HepG2 (cell line): ENCODE results near the gene DLX1. TPM values are rescaled to one million over a fixed set of nuclear protein-coding genes. Genes with fewer than 3 reads are reported as not detected.

Experiments
- ELF1 ChIP-seq: sonication (generic); formaldehyde crosslinking; IDR thresholded peaks from 2 replicates; pipeline ENCODE4 v1.4.0; 2020; ENCODE audit warnings: missing genetic modification reagents
- KDM1A ChIP-seq: IDR thresholded peaks from 2 replicates; pipeline ENCODE4 v1.6.1; 2016; ENCODE audit warnings: missing compliant biosample characterization
- KDM5A ChIP-seq: fragments of 200-600 bp; sonication (generic); IDR thresholded peaks from 2 replicates; pipeline ENCODE4 v1.7.0; 2018; ENCODE audit warnings: antibody characterized with exemption, mild to moderate bottlenecking, low read length, borderline replicate concordance
- NPAS2 ChIP-seq: sonication (generic); formaldehyde crosslinking; IDR thresholded peaks from 2 replicates; pipeline ENCODE4 v1.8.0; 2022; ENCODE audit warnings: mild to moderate bottlenecking, missing genetic modification reagents, borderline replicate concordance
- PHF5A ChIP-seq: IDR thresholded peaks from one replicate; pipeline ENCODE4 v1.6.1; 2018; ENCODE audit warnings: low read depth, missing genetic modification reagents; ENCODE audit not compliant: unreplicated experiment
- POLR2A ChIP-seq, 2 experiments: IDR thresholded peaks; 2 replicates each; pipeline ENCODE4 v1.6.1; 2011; ENCODE audit warnings: low read depth in 2 of 2, low read length in 2 of 2, mild to moderate bottlenecking in 1 of 2, moderate library complexity in 1 of 2; ENCODE audit not compliant: insufficient read depth in 1 of 2
- ZBTB8A ChIP-seq: sonication (generic); formaldehyde crosslinking; IDR thresholded peaks from 2 replicates; pipeline ENCODE4 v1.4.0; 2020; ENCODE audit warnings: mild to moderate bottlenecking, low read depth, missing genetic modification reagents, borderline replicate concordance
- ZC3H4 ChIP-seq: sonication (generic); formaldehyde crosslinking; IDR thresholded peaks from 2 replicates; pipeline ENCODE4 v1.4.0; 2020; ENCODE audit warnings: missing genetic modification reagents, borderline replicate concordance
- ZFP82 ChIP-seq: sonication (generic); formaldehyde crosslinking; IDR thresholded peaks from 2 replicates; pipeline ENCODE4 v1.5.1; 2020; ENCODE audit warnings: mild to moderate bottlenecking, missing genetic modification reagents, borderline replicate concordance
- ZMYM3 ChIP-seq: sonication (generic); formaldehyde crosslinking; IDR thresholded peaks from 2 replicates; pipeline ENCODE4 v1.5.1; 2020; ENCODE audit warnings: mild to moderate bottlenecking, missing genetic modification reagents
- ZNF256 ChIP-seq: sonication (generic); formaldehyde crosslinking; conservative IDR thresholded peaks from 2 replicates; pipeline ENCODE4 v1.4.0; 2020; ENCODE audit warnings: missing genetic modification reagents
- ZNF468 ChIP-seq: sonication (generic); formaldehyde crosslinking; IDR thresholded peaks from 2 replicates; pipeline ENCODE4 v1.8.0; 2022; ENCODE audit warnings: mild to moderate bottlenecking, moderate library complexity, missing genetic modification reagents
- ZNF556 ChIP-seq: sonication (generic); formaldehyde crosslinking; IDR thresholded peaks from 2 replicates; pipeline ENCODE4 v1.4.0; 2020; ENCODE audit warnings: mild to moderate bottlenecking, missing genetic modification reagents, borderline replicate concordance
- ZNF614 ChIP-seq: IDR thresholded peaks from 2 replicates; pipeline ENCODE4 v1.6.1; 2018; ENCODE audit warnings: missing biosample characterization, missing genetic modification reagents, inconsistent platforms, borderline replicate concordance
- ZNF878 ChIP-seq: sonication (generic); formaldehyde crosslinking; IDR thresholded peaks from 2 replicates; pipeline ENCODE4 v1.8.1; 2023; ENCODE audit warnings: mild to moderate bottlenecking, missing genetic modification reagents, moderate library complexity
- ZSCAN25 ChIP-seq: sonication (generic); formaldehyde crosslinking; IDR thresholded peaks from 2 replicates; pipeline ENCODE4 v1.8.0; 2022; ENCODE audit warnings: mild to moderate bottlenecking, missing genetic modification reagents
- polyA plus RNA-seq, 8 experiments: library from polyadenylated mRNA; depleted of rRNA in 3 of 8; stranded (reverse) in 7 of 8; unstranded in 1 of 8; fragments of >200 nt; fragmentation: Illumina TruSeq in 4 of 8; extraction: Trizol in 4 of 8; gene quantifications; 2 replicates each; pipeline versions ENCODE4 v1.2.1 to v1.2.3, GENCODE V29; 2011 to 2016; ENCODE audit warnings: low read depth in 4 of 8, missing spikeins in 1 of 8, mixed read lengths in 1 of 8; ENCODE audit not compliant: insufficient read depth in 1 of 8
- total RNA-seq, 5 experiments: library from RNA; depleted of rRNA; stranded (reverse); fragments of >200 nt; fragmentation: Illumina TruSeq; extraction: Trizol; gene quantifications; 2 replicates each; pipeline ENCODE4 v1.2.3, GENCODE V29; 2016; ENCODE audit warnings: low read depth in 1 of 5
- TF ChIP-seq, protein P1 (sequence below): sonication (generic); formaldehyde crosslinking; IDR thresholded peaks from 2 replicates; pipeline ENCODE4 v1.4.0; 2020; ENCODE audit warnings: missing genetic modification reagents
- TF ChIP-seq, protein P2 (sequence below): sonication (generic); formaldehyde crosslinking; conservative IDR thresholded peaks from 2 replicates; pipeline ENCODE4 v1.5.0; 2020; ENCODE audit warnings: missing genetic modification reagents
- TF ChIP-seq, protein P3 (sequence below): sonication (generic); formaldehyde crosslinking; IDR thresholded peaks from 2 replicates; pipeline ENCODE4 v1.5.1; 2020; ENCODE audit warnings: mild to moderate bottlenecking, missing genetic modification reagents
- TF ChIP-seq, protein P4 (sequence below): sonication (generic); formaldehyde crosslinking; IDR thresholded peaks from 2 replicates; pipeline ENCODE4 v1.4.0; 2020; ENCODE audit warnings: missing genetic modification reagents

The DLX1 gene
- total and polyA plus RNA-seq, 2 of the 13 experiments (the other 11 are each of a cell fraction or from before 2014, with no cell fraction given), result 0.18 to 0.86 TPM

DNA sequence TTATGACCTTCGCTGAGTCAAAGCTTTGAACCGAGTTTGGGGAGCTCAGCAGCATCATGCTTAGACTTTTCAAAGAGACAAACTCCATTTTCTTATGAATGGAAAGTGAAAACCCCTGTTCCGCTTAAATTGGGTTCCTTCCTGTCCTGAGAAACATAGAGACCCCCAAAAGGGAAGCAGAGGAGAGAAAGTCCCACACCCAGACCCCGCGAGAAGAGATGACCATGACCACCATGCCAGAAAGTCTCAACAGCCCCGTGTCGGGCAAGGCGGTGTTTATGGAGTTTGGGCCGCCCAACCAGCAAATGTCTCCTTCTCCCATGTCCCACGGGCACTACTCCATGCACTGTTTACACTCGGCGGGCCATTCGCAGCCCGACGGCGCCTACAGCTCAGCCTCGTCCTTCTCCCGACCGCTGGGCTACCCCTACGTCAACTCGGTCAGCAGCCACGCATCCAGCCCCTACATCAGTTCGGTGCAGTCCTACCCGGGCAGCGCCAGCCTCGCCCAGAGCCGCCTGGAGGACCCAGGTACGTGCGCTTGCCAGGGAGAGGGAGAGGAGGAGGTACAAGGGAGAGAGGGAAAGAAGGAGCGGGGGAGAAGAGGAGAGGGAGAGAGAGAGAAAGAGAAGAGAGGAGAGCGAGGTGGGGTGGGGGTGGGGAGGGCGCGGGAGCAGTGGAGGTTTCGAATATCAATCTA lies at the start of gene DLX1 (continued):
- TF ChIP-seq, protein P1, sequence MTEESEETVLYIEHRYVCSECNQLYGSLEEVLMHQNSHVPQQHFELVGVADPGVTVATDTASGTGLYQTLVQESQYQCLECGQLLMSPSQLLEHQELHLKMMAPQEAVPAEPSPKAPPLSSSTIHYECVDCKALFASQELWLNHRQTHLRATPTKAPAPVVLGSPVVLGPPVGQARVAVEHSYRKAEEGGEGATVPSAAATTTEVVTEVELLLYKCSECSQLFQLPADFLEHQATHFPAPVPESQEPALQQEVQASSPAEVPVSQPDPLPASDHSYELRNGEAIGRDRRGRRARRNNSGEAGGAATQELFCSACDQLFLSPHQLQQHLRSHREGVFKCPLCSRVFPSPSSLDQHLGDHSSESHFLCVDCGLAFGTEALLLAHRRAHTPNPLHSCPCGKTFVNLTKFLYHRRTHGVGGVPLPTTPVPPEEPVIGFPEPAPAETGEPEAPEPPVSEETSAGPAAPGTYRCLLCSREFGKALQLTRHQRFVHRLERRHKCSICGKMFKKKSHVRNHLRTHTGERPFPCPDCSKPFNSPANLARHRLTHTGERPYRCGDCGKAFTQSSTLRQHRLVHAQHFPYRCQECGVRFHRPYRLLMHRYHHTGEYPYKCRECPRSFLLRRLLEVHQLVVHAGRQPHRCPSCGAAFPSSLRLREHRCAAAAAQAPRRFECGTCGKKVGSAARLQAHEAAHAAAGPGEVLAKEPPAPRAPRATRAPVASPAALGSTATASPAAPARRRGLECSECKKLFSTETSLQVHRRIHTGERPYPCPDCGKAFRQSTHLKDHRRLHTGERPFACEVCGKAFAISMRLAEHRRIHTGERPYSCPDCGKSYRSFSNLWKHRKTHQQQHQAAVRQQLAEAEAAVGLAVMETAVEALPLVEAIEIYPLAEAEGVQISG (CRISPR knock-in tag), result no peak
- TF ChIP-seq, protein P2, sequence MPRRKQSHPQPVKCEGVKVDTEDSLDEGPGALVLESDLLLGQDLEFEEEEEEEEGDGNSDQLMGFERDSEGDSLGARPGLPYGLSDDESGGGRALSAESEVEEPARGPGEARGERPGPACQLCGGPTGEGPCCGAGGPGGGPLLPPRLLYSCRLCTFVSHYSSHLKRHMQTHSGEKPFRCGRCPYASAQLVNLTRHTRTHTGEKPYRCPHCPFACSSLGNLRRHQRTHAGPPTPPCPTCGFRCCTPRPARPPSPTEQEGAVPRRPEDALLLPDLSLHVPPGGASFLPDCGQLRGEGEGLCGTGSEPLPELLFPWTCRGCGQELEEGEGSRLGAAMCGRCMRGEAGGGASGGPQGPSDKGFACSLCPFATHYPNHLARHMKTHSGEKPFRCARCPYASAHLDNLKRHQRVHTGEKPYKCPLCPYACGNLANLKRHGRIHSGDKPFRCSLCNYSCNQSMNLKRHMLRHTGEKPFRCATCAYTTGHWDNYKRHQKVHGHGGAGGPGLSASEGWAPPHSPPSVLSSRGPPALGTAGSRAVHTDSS, result no peak
- TF ChIP-seq ZNF468 (CRISPR knock-in tag), result no peak
- no peak for TF ChIP-seq ZSCAN25 (CRISPR knock-in tag)
- no peak for TF ChIP-seq ZBTB8A (CRISPR knock-in tag)
- TF ChIP-seq KDM5A, result peak; percentile 39; the same call in 1 of the 2 replicates
- TF ChIP-seq, protein P3, sequence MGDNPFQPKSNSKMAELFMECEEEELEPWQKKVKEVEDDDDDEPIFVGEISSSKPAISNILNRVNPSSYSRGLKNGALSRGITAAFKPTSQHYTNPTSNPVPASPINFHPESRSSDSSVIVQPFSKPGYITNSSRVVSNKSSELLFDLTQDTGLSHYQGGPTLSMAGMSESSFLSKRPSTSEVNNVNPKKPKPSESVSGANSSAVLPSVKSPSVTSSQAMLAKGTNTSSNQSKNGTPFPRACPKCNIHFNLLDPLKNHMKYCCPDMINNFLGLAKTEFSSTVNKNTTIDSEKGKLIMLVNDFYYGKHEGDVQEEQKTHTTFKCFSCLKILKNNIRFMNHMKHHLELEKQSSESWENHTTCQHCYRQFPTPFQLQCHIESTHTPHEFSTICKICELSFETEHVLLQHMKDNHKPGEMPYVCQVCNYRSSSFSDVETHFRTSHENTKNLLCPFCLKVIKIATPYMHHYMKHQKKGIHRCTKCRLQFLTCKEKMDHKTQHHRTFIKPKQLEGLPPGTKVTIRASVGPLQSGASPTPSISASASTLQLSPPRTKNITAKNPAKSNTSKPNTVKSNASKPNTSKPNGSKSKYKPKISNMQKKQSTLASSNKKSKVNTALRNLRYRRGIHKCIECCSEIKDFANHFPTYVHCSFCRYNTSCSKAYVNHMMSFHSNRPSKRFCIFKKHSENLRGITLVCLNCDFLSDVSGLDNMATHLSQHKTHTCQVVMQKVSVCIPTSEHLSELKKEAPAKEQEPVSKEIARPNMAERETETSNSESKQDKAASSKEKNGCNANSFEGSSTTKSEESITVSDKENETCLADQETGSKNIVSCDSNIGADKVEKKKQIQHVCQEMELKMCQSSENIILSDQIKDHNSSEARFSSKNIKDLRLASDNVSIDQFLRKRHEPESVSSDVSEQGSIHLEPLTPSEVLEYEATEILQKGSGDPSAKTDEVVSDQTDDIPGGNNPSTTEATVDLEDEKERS (CRISPR knock-in tag), result no peak
- TF ChIP-seq PHF5A (CRISPR knock-in tag), result peak; percentile 45
- TF ChIP-seq ZNF556 (CRISPR knock-in tag), result no peak
- no peak; the same call in 1 of the 2 replicates for TF ChIP-seq ZMYM3 (CRISPR knock-in tag)
- no peak for TF ChIP-seq NPAS2 (CRISPR knock-in tag)
- 0 out of 4 replicates have a peak, but pooled peaks of 1 of the 2 experiments have one; percentile 12 for TF ChIP-seq POLR2A (IDR thresholded peaks at IDR 0.05; ENCODE audit: insufficient read depth in 1 of 2, low read depth in 2 of 2, low read length in 2 of 2)
- TF ChIP-seq KDM1A (CRISPR knock-in tag), result no peak
- peak; percentile 20; the same call in 1 of the 2 replicates for TF ChIP-seq ZNF614 (CRISPR knock-in tag)
- TF ChIP-seq ZNF256 (CRISPR knock-in tag), result 0 out of 2 replicates have a peak, but pooled peaks have one; percentile 18
- TF ChIP-seq ZFP82 (CRISPR knock-in tag), result no peak
- no peak for TF ChIP-seq ELF1 (CRISPR knock-in tag)
- TF ChIP-seq ZNF878 (CRISPR knock-in tag), result no peak
- TF ChIP-seq, protein P4, sequence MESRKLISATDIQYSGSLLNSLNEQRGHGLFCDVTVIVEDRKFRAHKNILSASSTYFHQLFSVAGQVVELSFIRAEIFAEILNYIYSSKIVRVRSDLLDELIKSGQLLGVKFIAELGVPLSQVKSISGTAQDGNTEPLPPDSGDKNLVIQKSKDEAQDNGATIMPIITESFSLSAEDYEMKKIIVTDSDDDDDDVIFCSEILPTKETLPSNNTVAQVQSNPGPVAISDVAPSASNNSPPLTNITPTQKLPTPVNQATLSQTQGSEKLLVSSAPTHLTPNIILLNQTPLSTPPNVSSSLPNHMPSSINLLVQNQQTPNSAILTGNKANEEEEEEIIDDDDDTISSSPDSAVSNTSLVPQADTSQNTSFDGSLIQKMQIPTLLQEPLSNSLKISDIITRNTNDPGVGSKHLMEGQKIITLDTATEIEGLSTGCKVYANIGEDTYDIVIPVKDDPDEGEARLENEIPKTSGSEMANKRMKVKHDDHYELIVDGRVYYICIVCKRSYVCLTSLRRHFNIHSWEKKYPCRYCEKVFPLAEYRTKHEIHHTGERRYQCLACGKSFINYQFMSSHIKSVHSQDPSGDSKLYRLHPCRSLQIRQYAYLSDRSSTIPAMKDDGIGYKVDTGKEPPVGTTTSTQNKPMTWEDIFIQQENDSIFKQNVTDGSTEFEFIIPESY, result no peak
- peak; percentile 80; the same call in 1 of the 2 replicates for TF ChIP-seq ZC3H4
